HuH-7 (cell line): ENCODE results near the gene NPM3.
"Not testable (repeated sequence)": the region's sequence is repeated elsewhere in the genome, so short reads cannot be mapped to it uniquely, and the experiment has no call there.

Experiments used
- DNase-seq: peaks from one replicate; pipeline ENCODE4 v3.0.0; 2011; ENCODE audit warnings: low spot score

The NPM3 gene

GRCh38 chr10:101807158-101807557 lies 23.9 kb upstream of the NPM3 start:
- no peak for DNase-seq

- DNase-seq, result no peak
These were observed 20.3 kb upstream of the NPM3 start for GRCh38 chr10:101803511-101803910.

GRCh38 chr10:101797403-101798059 lies 14.3 kb upstream of the NPM3 start:
- no peak for DNase-seq

GRCh38 chr10:101793526-101793925 lies 10.3 kb upstream of the NPM3 start:
- DNase-seq, result no peak

- DNase-seq, result no peak
These were observed 6.4 kb upstream of the NPM3 start for GRCh38 chr10:101789686-101790085.

- not testable (repeated sequence) for DNase-seq
These were observed 6.0 kb upstream of the NPM3 start for GRCh38 chr10:101789231-101789630.

GRCh38 chr10:101785801-101786200 lies 2.6 kb upstream of the NPM3 start:
- DNase-seq, result no peak

GRCh38 chr10:101784558-101784957 lies 1.3 kb upstream of the NPM3 start:
- no peak for DNase-seq

- peak; percentile 14 for DNase-seq
These were observed 481 bp upstream of the NPM3 start for GRCh38 chr10:101783736-101784118.

GRCh38 chr10:101781984-101782810 lies 1.0 kb downstream of the NPM3 start:
- DNase-seq, result no peak

- no peak for DNase-seq
These were observed 1.6 kb downstream of the NPM3 start for GRCh38 chr10:101781655-101781983.

GRCh38 chr10:101780818-101781654 lies 2.2 kb downstream of the NPM3 start:
- peak; percentile 93 for DNase-seq

- peak; percentile 20 for DNase-seq
These were observed 2.9 kb downstream of the NPM3 start for GRCh38 chr10:101780187-101780817.

- peak; percentile 85 for DNase-seq
These were observed 3.6 kb downstream of the NPM3 start for GRCh38 chr10:101779544-101780186.

- peak; percentile 73 for DNase-seq
These were observed 4.3 kb downstream of the NPM3 start for GRCh38 chr10:101778781-101779543.

- DNase-seq, result peak; percentile 32
These were observed 5.0 kb downstream of the NPM3 start for GRCh38 chr10:101778151-101778780.

GRCh38 chr10:101777619-101778145 lies 5.6 kb downstream of the NPM3 start:
- peak; percentile 50 for DNase-seq

- DNase-seq, result no peak
These were observed 7.0 kb downstream of the NPM3 start for GRCh38 chr10:101776161-101776817.

GRCh38 chr10:101775273-101776160 lies 7.7 kb downstream of the NPM3 start, which contains the start of gene FGF8:
Gene FGF8 (minus strand): TSS chr10:101776114. CDS start chr10:101775900, 214 bp downstream.
- DNase-seq, result no peak
